NCI-H526 treated with DMSO at 0.1 percent for 48 hours (cell line): ENCODE data around the gene GAB1.

Experiments
- DNase-seq: peaks from one replicate; lab custom pipeline; 2025; lab: John Stamatoyannopoulos, UW

The GAB1 gene

GRCh38 chr4:143417679-143418403 is 81.2 kb downstream of the GAB1 start:
- DNase-seq: no peak

GRCh38 chr4:143420227-143420626 is 83.6 kb downstream of the GAB1 start:
- no peak for DNase-seq

GRCh38 chr4:143421609-143422008 is 84.9 kb downstream of the GAB1 start:
- DNase-seq: no peak

GRCh38 chr4:143424276-143424675 is 87.6 kb downstream of the GAB1 start:
- DNase-seq: no peak

GRCh38 chr4:143431526-143432257 is 95.0 kb downstream of the GAB1 start:
- DNase-seq: no peak

- DNase-seq: no peak
Measured at GRCh38 chr4:143432258-143432591, 95.5 kb downstream of the GAB1 start.

- no peak for DNase-seq
Measured at GRCh38 chr4:143433231-143433630, 96.6 kb downstream of the GAB1 start.

- no peak for DNase-seq
Measured at GRCh38 chr4:143435955-143436354, 99.3 kb downstream of the GAB1 start.

- no peak for DNase-seq
Measured at GRCh38 chr4:143437476-143437875, 100.8 kb downstream of the GAB1 start.

GRCh38 chr4:143437937-143438336 is 101.3 kb downstream of the GAB1 start:
- DNase-seq: no peak

- no peak for DNase-seq
Measured at GRCh38 chr4:143438710-143439109, 102.0 kb downstream of the GAB1 start.

GRCh38 chr4:143441109-143441508 is 104.4 kb downstream of the GAB1 start:
- DNase-seq: no peak

- no peak for DNase-seq
Measured at GRCh38 chr4:143441678-143442077, 105.0 kb downstream of the GAB1 start.

- DNase-seq: no peak
Measured at GRCh38 chr4:143443728-143444127, 107.1 kb downstream of the GAB1 start.

GRCh38 chr4:143451186-143451585 is 114.5 kb downstream of the GAB1 start:
- no peak for DNase-seq

GRCh38 chr4:143455211-143455610 is 118.5 kb downstream of the GAB1 start:
- DNase-seq: no peak

- DNase-seq: no peak
Measured at GRCh38 chr4:143458966-143459365, 122.3 kb downstream of the GAB1 start.

GRCh38 chr4:143473334-143474126 is 136.9 kb downstream of the GAB1 start:
- DNase-seq: no peak

- DNase-seq: no peak
Measured at GRCh38 chr4:143477487-143477886, 140.8 kb downstream of the GAB1 start.

GRCh38 chr4:143481361-143481760 is 144.7 kb downstream of the GAB1 start:
- no peak for DNase-seq

GRCh38 chr4:143482840-143483239 is 146.2 kb downstream of the GAB1 start:
- DNase-seq: no peak

- DNase-seq: no peak
Measured at GRCh38 chr4:143486314-143486713, 149.6 kb downstream of the GAB1 start.

- no peak for DNase-seq
Measured at GRCh38 chr4:143488687-143489086, 152.0 kb downstream of the GAB1 start.
